ENCODE data around the gene PLCH2.
A peak's percentile ranks its signal among the peaks of the same experiment; 100 is the strongest.
"Not testable (repeated sequence)": the region's sequence is repeated elsewhere in the genome, so short reads cannot be mapped to it uniquely, and the experiment has no call there.

PLCH2 gene

DNA sequence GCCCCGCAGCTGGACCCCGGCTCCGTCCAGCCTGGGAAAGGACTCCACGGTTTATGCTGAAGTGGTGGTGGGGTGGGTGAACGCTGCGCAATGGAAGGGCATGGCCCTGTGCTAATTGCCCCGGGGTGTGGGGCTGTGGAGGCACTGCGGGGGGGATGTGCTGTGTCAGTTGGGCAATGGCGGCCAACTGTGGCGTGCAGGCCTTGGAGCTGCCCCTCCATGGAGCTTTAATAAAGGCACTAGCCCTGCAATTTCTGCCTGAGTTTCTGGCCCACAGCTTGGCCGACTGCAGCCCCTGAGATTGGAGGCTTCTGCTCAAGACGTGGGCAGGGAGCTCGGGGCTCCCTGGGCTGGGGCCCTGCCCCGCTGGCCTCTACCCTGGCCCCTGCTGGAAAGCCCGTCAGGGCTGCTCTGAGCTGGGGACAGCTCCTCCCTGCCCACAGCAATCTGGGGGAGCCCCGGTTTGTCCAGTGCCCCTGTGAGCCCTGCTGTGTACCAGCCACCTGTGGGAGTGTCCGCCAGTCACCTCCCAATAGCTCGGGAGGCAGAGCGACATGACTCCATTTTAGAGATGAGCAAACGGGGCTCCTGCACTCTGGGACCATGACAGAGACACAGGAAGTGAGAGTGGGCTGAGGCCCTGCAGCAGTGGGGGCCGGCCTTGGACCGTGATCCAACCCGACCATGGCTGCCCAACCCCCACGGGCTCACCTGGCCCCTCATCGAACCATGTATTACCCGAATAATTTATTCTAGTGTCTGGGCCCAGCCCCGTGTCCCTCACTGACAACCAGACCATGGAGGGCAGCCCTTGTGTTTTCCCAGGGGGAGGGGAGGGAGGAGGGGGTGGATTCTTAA is 71.3 kb downstream of the PLCH2 start:
- DNase-seq, result no peak

DNA sequence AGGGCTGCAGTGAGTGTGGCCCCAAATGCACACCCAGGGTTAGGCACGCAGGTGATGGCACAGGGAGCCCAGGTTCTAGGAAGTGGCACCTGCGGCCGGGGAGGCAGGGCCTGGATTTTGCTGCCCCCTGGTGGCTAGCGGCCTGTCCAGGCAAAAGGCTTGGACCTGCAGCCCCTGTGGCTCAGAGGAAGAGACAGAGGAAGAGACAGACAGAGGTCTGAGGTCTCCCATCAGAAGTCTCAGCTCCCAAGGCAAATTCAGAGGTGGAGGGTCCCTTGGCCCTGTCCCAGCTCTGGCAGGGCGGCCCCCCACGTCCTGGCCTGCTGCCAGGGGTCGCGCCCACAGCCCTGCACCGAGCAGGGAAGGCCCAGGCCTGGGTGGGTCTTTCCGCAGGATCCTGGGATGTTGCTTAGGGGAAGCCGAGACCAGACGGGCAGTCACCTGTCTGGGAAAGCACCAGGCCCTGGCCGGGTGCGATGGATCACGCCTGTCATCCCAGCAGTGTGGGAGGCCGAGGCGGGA is 72.0 kb downstream of the PLCH2 start:
- DNase-seq, result peak; percentile 60

DNA sequence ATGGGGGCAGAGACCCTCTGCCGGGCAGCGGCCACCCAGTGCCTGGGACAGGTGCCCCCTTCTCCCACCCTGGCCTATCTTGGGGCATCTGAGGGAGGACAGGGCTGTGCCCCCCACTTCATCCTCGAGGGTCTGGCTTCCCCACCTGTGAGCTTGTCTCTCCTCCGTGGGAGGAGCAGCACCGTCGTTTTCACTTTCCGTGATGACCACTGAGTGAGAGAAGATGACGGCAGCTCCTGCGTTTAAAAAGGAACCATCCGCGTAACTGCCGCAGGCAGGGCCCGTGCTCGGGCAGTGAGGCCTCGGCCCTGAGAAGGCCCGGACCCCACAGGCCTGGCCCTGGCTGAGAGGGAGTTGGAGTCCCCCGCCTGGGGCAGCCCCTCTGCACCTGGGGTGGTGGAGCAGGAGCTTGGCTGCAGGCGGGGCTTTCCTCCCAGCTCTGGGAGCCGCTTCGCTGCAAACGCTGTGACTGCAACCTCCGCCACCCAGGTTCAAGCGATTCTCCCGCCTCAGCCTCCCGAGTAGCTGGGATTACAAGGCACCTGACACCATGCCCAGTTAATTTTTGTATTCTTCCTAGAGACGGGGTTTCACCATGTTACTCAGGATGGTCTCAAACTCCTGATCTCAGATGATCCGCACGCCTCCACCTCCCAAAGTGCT is 73.4 kb downstream of the PLCH2 start:
- not testable (repeated sequence) for DNase-seq

DNA sequence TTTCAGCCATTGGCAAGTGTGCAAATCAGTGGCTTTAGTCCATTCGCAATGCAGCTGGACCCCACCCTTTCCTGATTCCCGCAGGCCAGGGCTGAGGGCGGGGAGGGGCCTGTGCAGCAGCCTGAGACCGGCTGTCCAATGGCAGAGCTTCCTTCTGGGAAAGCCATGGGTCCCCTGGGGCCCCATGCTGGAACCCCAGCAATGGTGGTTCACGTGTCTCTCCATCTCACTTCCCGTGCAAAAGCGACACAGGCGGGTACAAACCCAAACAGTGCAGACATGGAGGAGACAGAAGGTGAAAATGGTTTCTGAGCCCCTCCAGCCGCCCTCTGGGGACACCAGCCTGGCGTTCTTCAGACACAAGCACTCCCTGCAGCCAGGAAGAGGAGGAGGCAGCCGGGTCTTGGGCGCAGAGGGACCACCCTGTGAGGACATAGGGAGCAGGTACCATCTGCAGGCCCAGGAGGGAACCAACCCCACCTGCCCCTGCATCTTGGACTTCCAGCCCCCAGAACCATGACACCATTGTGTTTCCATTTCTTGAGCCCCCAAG is 74.3 kb downstream of the PLCH2 start:
- DNase-seq, result not testable (repeated sequence)

DNA sequence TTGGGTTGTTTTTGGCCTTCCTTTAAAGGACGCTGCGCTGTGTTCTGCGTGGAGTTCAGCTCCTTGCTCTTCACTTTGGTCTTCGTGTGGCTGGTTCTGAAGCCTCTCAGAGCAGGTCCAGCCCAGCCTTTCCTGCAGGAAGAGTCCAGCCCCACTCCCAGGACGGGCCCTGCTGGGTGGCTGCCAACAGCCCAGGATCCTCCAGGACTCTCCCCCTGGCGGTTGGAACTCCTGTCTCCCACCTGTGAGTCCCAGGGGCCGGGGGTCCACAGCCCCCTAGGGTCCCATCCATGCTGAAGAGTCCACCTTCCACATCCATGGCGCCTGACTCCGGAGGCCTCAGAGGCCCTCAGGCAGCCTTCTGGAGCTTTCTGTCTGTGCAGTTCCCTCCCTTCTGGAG is 75.5 kb downstream of the PLCH2 start:
- DNase-seq, result not testable (repeated sequence)

DNA sequence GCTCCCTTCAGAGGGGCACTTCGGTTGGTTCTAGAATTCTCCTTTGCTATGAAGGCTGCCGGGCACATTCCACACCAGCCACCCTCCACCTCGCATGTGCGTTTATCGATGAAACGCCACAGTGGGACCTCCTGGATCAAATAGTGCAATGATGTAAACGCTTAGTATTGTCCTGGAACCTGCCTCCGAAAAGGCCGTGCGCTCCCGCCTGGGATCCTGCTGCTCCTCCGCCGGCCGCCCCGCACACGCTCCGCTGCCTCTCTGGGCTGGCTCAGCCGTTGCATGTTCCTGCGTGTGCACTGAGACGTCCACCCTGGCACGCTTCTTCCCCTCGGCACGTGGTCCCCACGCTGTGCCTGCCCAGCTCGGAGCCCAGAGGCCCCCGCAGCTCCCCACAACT is 76.1 kb downstream of the PLCH2 start:
- no peak for DNase-seq

DNA sequence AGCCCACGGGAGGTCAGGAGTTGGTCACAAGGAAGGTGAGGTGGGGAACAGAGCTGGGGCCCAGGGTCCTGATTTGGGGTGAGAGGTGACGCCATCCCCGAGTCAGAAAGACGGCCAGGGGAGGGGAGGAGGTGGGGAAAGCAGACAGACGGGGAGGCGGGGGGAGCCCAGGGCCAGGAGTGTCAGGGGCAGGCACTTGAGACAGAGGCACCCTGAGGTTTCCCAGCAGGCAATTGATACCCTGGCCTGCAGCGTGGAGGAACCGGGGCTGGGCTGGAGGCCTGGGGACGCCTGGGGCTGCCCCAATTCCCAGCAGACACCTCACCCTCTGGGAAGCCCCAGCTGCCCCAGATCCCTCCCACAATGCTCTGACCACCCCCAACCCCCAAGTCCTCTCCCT is 77.0 kb downstream of the PLCH2 start:
- not testable (repeated sequence) for DNase-seq

DNA sequence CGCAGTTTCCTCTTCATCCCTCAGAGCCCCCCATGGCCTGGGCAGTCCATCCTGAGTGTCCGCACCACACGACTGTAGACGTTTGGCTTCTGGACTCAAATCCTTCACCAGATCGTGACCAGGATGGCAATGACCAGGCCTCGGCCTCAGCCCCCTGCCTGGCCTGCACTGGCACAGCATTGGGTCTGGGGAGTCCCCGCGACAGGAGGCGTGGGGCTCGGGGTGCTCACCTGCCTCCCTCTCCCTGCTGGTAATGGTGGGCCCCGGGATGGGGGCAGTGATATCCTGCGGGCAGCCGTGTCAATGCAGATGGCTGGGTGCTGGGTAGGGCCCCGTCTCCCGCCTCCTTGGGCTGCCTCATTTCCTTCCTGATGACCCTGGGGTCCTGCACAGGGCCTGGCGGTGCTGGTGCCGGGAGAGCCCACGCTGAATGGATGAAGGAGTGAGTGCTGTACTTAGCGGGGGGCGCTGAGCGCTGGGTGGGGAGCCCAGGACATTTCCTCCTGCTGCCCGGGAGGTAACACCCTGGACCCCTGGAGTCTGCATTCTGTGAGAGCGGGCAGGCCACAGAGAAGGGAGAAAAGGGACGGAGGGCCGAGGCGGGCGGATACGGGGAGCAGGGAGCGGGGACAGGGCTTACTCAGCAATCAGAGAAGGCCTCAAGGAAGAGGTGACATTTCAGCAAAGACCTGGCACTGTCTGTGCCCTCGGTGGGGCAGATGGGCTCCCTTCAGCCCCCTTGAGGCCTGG is 78.0 kb downstream of the PLCH2 start:
- DNase-seq, result no peak

DNA sequence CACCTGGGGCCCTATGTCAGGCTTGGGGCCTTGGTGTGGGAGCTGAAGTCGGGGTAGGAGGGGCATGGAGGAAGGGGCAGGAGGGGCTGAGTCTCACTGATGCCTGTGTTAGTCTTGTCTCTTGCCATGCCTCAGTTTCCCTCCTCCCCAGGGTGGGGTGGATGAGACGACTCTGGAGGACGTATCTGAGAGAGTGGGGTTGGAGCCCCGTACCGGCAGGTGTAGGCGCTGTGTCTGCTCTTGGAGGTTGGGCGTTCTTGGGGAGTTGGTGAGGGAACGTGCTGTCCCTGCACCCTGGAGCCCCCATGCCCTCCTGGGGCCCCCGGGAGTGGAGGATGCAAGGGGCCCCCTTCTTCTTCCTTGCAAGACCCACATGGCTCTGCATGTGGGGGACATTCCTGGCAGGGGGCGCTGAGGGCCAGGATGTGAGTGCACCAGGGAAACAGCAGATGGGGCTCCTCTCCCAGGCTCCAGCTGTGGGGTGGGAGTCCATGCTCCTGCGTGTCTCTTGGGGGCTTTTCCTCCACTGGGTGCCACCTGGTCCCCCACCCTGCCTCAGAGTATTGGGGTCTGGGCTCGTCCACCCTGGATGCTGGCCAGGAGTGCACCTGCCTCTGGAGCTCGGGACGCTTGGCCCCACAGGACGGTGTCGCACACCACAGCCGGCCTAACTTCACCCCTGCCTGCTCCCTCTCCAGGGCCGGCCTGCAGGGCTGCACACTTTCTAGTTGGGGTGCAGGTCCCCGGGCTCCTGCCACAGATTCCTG is 78.7 kb downstream of the PLCH2 start:
- DNase-seq, result no peak
